IPS-NIHi7 (cell line): ENCODE results near the gene DCTN2.
"Not testable (repeated sequence)": the region's sequence is repeated elsewhere in the genome, so short reads cannot be mapped to it uniquely, and the experiment has no call there.

Experiments used
- DNase-seq: peaks from one replicate; pipeline ENCODE4 v3.0.0; 2012; ENCODE audit warnings: mixed read lengths; ENCODE audit errors: extremely low spot score

The DCTN2 gene

DNA sequence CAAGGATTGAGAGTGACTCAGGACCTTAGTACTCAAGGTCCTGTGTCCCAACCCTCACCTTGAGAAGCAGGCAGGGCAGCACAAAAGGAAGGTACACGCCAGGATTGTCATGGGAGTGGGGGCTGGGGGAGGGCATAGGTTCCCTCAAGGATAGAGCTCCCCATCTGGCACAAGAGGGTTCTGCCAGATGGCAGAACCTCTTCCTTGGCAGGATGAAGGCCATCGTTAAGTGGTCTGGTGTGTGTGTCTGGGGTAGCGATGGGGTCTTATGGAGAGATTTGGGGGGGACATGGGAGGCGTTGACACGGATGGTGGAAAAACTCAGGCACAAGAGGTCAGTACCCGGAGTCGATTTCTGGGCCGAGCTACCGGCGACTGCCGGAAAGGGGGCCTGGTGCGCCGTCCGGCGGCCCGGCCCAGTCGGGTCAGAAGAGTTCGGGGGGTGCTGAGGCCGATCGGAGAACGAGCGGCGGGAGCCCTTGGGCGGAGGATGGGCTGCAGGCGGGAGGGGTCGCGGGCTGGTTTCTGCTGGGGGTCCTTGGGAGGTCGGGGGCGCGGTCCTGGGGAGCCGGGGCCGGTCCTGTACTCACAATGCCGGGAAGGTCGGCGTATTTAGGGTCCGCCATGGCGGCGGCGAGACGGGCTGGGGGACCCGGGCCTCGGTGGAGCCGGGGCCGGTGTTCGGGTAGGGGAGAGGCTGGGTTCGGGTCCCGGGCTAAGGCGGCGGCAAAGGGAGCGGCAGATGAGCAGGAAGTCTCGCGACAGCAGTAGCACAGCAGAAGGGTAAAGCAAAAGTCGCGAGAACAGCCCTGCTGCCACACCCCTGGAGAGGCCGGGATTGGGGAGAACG lies at the start of gene DCTN2:
Gene DCTN2, minus strand, starts transcription at position 755 of the 850 bp plus-strand sequence. Its CDS starts 129 bp downstream, at position 626.
- DNase-seq, result peak; percentile 98

DNA sequence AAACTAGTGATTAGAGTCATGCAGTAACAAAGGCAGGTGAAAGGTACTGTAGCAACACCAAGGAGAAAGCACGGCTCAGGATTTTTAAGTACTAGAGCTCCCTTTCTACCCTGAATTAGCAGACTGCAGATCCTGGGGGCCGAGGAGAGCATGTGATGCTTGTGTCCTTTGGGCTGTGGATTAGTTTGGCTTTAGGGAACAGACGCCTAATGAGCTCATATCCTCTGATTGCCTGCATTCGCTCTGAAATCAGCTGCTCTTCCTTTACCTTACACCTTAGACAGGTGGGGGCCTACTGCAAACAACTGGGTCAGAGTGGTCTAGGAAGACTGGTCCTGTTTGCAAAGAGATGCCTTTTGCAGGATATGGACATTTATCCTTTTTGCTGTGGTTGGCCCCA lies 46.2 kb upstream of the DCTN2 start:
- DNase-seq, result no peak

DNA sequence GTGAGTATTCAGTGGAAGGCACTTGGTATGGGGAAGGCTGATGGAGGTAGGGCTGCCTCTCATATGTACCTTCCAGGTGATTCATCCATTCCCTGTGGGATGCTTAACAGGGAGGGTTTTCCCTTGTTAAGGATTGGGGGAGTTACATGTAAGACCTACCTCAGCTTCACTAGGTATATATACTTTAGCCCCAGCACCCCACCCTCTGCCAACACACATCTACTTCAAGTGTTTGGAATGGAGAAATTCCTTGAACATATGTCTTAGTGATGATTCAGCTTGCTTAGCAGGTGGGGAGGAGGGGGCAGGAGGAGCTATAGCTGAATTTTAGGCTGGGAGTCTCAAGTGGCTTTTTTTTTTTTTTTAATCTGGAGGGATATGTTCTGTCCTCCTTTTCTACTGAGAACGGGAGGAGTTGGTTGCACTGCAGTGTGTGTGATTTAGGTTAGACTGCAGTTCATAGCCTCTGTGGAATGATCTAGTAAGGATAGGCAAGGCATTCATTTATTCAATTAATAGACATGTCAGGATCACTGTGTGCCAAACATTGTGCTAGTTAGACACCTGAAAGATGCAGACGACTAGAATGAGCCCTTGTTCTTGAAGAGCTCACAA lies 45.7 kb upstream of the DCTN2 start:
- DNase-seq, result no peak

DNA sequence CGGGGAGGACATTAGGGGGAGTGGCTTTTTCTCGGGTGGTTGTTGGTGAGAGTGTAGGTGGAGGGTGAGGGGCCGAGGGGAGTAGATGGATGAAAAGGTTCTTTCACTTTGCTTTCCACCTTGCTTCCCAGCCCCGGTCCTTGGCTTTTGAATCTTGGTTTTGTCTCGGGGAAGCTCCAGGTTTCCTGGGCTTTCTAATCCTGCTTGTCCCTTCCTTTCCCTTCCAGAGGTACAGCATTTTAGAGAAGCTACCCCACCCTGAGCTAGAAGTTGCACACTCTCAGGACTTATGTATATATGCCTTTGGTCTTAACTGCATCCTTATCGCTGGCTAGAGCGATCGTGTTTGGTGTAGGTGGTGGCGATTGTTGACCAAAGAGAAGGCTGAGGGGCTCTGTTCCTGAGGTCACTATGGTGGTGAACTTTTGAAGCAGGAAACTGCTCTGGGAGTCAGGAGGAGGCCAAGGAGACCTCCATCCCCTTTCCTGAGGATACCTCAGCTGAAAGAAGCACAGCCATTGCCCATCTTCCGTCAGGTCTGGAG lies 44.9 kb upstream of the DCTN2 start:
- no peak for DNase-seq

DNA sequence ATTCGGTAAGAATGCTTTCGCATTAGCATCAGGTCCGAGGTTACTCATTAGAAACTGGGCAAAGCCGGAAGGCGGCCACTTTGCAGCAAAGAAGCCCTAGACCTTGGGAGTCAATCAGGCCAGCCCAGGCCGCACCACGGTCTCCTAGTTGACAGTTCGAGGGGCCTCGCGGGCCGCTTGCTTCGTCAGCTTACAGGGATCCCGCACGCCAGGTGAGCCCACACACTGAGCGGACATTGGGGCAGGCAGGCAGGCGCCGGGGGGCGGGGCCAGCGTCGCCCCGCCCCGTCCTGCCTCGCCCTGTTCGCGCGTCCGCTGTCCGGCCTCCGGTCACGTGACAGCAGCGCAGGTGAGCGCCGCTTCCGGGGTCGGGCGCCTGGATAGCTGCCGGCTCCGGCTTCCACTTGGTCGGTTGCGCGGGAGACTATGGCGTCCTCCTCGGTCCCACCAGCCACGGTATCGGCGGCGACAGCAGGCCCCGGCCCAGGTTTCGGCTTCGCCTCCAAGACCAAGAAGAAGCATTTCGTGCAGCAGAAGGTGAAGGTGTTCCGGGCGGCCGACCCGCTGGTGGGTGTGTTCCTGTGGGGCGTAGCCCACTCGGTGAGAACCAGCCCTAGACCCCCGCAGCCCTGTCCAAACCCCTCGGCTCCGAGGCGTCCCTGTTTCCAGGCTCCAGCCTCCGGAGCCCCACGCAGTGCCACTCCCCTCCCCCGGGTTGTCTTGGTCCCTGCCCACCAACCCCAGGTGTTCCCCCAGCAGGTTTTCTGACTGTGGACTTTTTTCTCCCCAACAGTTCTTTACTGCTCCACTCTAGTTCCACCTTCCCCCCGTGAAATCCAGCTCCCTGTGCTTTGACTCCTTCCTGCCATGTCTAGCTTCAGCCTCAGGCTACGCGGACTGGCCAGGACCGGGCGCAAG lies 44.1 kb upstream of the DCTN2 start, which contains the start of gene PIP4K2C:
Gene PIP4K2C, plus strand, starts transcription at position 329 of the 918 bp plus-strand sequence. Its CDS starts 98 bp downstream, at position 427.
- DNase-seq, result peak; percentile 98

DNA sequence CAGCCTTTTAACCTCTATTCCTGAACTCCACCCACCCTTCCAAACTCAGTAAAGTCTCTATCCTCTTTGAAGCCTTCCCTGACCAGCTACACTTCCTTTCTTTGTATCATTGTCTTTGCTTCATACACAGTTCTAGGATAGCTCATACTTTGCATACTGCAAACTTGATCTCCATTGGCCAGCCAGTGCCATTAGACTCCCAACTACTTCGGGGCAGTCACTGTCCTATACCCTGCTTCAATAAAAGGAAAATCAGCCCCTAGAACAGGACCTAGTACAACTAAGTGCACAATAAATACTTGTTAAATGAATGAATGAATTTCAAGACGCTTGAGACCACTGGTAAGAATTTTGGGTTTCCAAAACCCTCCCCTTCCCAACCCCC lies 43.5 kb upstream of the DCTN2 start:
- no peak for DNase-seq

DNA sequence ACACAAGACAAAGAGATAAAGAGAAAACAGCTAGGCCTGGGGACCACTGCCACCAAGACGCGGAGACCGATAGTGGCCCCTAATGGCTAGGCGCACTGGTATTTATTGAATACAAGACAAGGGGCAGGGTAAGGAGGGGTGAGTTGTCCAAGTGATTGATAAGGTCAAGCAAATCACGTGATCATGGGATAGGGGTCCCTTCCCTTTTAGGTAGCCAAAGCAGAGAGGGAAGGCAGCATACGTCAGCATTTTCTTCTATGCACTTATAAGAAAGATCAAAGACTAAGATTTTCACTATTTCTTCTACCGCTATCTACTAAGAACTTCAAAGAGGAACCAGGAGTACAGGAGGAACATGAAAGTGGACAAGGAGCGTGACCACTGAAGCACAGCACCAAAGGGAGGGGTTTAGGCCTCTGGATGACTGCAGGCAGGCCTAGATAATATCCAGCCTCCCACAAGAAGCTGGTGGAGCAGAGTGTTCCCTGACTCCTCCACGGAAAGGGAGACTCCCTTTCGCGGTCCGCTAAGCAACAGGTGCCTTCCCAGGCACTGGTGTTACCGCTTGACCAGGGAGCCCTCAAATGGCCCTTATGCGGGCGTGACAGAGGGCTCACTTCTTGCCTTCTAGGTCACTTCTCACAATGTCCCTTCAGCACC lies 42.1 kb upstream of the DCTN2 start:
- not testable (repeated sequence) for DNase-seq

DNA sequence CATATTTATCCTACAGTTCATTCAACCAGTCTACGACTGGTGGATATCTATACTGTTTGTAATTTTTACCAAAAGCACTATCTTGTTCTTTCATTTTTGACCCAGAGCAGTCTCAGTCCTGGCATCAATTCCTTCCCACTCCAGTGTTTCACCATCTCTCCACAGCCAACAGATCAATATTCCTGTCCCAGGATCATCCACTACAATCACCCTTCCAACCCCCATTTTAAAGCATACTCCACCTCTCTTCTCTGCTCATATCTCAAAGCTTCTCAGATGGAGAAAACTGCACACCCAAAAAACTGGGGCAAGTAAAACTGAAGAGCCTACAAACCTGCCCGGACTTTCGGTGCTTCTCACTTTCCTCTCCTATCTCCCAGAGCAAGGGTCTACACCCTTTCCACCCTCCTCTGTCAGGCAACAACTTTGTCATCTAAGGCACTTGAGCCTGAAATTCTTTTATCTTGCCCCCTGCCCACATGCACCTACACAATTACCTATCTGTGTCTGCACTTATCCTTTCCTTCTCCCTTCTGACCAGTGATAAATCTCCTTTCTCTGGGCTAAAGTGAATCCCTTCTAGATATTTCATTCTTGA lies 39.9 kb upstream of the DCTN2 start:
- no peak for DNase-seq

DNA sequence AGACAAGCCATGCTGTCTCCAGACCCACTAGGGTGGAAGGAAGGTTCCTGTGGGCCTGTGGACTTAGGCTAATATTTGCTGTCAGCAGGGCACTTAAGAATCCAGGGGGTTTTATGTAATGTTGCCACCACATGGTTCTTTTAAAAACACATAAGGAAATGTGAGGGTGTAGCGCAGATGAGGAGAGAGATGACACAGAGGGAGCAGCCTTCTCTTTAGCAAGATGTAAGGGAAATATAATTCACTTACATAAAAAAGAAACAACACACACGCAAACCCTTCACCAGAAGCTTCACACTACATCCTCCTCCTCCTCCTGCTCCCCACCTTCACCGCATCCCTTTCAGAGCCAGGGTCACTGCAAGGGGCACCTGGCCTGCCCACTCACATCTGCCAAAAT lies 39.1 kb upstream of the DCTN2 start:
- DNase-seq, result no peak

DNA sequence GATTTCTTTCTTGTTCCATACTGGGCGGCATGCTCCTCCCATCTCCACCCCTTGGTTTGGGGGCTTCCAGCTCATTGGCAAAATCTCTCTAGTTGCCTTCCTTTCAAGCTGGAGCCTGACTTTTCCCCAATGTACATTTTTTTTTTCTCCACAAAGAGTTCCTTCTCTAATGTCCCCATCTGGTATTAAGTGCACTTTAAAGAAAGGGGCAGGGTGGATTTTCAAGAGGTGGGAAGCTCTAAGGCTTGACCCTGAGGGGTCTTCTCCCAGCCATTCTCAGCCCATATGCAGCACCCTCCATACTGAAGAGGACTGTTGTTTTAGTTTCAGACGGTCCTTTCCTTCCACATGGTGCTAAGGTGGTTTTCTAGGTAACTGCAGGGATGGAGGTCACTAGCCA lies 38.2 kb upstream of the DCTN2 start:
- no peak for DNase-seq

DNA sequence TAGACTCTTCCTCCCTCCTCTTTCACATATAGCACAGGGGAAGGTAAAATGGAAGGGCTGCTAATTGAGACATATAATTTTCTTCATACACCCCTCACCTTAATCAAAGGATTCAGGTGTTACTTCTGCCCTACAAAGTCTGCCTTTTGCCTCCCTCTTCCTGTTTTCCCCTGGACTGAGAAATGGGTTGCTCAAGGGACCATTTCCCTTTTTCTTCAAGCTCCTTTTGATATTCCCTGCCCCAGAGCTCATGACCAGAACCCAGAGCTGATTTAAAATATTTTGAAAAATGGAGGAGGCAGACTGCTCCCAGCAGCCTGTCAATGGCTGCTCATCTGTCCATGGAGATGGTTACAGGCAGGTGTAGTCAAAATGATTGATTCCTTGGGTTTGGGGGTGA lies 37.7 kb upstream of the DCTN2 start:
- no peak for DNase-seq

DNA sequence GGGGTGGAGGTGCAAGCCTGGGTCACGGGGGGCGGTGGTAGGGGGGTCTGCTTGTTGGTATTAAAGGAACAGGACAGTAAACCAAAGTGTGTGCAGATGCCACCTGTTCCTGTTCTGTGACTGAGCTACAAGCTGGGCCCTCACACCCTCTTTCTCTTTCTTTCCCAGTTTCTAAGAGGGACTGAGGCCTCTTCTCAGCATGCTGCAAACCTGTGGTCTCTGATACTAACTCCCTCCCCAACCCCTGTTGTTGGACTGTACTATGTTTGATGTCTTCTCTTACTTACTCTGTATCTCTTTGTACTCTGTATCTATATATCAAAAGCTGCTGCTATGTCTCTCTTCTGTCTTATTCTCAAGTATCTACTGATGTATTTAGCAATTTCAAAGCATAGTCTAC lies 37.1 kb upstream of the DCTN2 start:
- DNase-seq, result no peak

DNA sequence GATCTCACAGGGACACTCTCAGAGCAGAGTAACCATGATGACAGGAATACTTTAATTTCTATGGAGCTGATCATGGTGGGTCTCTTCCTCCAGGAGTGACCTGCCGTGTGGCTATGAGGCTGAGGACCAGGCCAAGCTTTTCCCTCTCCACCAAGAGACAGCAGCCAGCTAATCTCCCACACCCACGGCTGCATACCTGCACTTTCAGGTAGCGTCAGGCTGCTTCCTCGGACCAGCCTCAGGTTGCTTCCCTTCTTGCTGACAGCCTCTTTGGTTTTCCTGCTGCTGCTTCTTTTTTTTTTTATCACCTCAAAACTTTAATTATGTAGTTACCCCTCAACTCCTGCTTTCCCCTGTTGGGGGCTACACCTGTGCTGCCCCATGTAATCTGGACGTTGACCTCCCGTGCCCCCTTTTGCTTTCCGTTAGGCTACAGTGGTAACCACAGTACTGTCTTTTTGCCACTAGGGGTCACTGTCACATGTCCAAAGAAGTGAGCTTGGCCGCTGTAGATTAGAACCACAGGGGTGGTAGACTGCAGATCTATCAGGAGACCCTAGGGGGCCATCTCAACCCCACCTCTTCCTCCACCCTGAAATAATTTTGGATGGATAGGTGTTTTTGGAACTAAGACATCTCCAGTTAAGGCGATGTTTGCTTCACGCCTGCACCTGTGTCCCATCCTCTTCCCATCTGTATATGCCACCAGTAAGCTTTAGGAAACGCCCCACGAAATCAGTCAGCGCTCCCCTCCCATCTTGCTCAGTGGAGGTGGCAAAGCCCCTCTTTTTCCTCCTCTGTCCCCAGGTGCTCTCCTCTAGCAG lies 36.2 kb upstream of the DCTN2 start:
- DNase-seq, result peak; percentile 97

DNA sequence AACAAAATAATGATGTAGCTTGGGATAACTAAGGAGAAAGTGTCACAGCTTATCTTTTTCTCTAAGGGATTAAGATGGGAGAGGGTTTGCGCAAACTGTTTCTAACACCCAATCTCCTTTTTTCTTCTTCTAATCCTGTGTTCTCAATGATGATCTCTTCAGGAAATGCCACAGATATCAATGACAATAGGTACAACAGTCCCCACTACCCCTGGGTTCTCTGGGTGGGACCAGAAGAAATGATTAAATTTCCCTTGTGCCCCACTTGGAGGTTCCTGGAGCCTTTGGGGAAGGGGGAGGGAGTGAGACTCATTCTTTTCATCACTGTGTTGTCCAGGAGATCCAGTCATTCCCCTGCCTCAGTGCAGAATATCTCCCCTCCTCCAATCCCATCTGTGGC lies 35.4 kb upstream of the DCTN2 start:
- no peak for DNase-seq

DNA sequence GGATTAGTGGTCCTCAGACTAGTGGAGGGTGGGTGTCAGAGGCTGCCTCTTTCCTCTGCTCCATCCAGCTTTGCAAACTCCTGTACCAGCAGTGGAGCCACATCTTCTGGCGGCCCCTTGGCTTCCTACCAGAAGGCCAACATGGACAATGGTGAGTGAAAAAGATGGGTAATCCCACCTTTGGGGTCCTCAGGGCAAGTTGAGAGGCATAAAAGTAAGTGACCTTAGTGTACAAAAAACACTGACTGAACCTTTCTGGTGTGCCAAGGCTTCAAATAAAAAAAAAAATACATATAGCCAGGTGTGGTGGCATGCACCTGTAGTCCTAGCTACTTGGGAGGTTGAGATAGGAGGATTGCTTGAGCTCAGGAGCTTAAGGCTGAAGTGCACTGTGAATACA lies 34.8 kb upstream of the DCTN2 start:
- no peak for DNase-seq

DNA sequence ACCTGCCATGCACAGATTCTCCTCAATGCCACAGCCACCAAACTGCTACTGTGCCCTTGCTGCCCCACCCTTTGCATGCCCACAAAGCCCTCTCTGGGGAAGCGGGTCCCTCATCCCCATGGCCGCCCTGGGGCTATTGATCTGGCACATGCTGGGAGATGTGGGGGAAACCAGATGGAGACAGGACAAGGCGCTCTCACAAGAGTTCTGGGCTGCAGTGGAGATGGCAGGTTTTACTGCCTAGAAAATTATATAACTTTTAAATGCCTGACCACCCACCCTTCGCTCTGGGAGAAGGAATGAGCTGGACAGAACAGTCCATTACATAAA lies 33.4 kb upstream of the DCTN2 start:
- DNase-seq, result no peak

DNA sequence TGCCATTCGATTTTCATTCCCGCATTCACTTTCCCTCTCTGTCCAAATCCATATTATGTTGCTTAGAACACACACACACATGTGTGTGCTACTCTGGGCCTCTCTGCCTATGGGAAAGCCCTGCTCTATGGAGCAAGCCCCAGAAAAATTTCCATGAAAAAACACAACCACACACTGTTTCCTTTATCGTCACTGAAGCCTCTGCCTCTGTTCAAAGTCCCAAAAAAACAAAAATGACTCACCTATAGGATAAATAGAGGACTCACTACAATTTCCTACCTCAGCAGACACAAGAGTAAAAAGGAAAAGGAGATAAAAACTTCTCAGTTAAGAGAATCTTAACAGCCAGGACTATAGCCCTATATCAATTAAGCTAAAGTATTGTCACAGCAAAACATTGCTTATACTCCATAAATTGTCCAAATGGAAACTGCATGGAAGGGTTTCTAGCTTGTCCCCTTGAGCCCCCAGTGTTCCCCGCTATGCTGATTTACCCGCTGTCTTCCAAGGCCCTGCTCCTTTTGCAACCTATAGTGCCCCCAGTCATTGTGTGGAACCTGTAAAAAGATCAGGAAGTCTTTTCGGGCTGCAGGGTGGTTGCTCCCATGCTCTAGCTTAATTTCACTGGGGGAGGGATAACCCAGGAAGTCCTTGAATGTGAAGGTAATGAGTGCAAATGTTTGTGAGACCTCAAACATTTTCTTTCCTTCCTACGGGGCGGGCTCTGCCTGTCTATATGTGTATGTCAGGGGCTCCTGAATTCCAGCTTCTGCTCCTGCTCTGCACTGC lies 32.9 kb upstream of the DCTN2 start:
- DNase-seq, result no peak

DNA sequence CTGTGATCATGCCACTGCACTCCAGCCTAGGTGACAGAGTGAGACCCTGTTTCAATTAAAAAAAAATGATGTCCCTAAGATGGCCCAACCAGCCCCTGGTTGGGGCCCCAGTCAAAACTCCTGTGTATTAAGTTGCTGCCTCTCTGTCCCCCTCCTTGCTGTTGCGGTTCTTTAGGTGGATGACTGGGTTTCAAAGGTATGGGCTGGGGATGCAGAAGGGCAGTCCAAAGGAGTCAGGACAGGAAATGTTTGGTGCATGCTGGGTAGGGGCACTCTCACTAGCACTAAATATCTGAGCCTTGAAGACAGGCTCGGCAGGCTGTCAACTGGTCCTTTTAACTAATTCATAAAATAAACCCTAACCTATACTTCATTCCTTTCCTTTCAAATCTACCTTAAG lies 32.0 kb upstream of the DCTN2 start:
- DNase-seq, result no peak

DNA sequence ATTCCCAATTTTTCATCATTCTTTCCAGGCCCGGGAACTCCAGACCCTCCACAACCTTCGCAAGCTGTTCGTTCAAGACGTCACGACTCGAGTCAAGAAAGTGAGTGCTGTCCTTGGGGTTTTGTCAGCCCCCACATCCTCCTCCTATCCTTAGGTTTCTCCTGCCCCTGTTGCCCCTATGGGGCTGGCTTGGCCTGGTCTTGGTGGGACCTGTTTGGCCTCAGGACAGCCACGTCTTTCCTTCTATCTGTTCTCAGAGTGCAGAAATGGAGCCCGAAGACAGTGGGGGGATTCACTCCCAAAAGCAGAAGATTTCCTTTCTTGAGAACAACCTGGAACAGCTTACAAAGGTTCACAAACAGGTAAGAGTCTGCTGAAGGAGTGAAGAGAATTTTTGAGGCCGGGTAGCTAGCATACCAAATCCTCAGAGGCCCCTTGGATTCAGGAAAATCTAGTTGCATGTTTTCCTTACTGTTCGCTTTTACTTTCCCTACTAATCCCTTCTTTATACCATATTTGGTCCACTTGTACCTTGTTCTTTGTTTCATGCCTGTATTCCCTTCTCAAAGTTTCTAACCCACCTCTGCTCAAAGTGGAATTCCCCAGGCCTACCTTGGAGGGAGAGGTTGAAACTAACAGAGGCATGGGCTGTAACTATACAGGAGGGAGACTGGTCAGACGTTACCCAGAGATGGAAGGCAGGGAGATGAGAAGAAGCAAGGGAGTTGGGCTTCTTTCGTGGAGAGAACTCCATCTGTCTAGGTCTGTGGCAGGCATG lies 31.2 kb upstream of the DCTN2 start:
- DNase-seq, result no peak
